MM.1S (cell line): ENCODE data around the gene GPC1.

Source experiments
- EZH2 ChIP-seq: fragments of 300-600 bp; sonication (generic); optimal IDR thresholded peaks from 2 replicates; pipeline ENCODE3; 2017; ENCODE audit warnings: low read depth, mild to moderate bottlenecking, antibody characterized with exemption, low read length, mixed read lengths
- EZH2phosphoT487 ChIP-seq: fragments of 300-600 bp; sonication (generic); IDR thresholded peaks from 2 replicates; pipeline ENCODE4 v1.6.1; 2018; ENCODE audit warnings: antibody characterized with exemption, low read length
- TF ChIP-seq, protein P1 (sequence below): fragments of 300-600 bp; sonication (generic); IDR thresholded peaks from 2 replicates; pipeline ENCODE4 v1.5.1; 2016; ENCODE audit warnings: antibody characterized with exemption, low read length, mixed read lengths

DNA sequence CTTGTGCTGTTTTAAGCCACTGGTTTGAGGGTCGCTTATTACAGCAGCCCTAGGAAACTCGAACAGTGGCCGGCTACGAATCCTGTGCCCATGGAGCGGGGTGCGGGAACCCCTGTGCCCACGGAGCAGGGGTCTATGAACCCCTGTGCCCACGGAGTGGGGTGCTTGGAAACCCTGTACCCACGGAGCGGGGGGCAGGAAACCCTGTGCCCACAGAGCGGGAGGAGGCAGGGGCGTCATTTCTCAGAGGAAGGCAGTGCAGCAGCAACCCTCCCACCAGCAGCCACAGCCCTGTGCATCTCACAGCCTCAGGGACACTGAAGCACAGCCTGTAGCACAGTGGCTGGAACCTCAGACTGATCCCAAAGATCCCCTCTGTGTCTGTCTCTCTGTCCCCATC lies 34.2 kb upstream of the GPC1 start:
- TF ChIP-seq EZH2: no peak
- TF ChIP-seq, protein P1, sequence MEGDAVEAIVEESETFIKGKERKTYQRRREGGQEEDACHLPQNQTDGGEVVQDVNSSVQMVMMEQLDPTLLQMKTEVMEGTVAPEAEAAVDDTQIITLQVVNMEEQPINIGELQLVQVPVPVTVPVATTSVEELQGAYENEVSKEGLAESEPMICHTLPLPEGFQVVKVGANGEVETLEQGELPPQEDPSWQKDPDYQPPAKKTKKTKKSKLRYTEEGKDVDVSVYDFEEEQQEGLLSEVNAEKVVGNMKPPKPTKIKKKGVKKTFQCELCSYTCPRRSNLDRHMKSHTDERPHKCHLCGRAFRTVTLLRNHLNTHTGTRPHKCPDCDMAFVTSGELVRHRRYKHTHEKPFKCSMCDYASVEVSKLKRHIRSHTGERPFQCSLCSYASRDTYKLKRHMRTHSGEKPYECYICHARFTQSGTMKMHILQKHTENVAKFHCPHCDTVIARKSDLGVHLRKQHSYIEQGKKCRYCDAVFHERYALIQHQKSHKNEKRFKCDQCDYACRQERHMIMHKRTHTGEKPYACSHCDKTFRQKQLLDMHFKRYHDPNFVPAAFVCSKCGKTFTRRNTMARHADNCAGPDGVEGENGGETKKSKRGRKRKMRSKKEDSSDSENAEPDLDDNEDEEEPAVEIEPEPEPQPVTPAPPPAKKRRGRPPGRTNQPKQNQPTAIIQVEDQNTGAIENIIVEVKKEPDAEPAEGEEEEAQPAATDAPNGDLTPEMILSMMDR: no peak
- TF ChIP-seq EZH2phosphoT487: no peak
